Left kidney (tissue), 2 donors: ENCODE results near the gene EPAS1. TPM values are rescaled to one million over a fixed set of nuclear protein-coding genes. Genes with fewer than 3 reads are reported as not detected.

ENCODE experiments used
- DNase-seq: peaks from one replicate; pipeline ENCODE4 v3.0.0-alpha.2; 2013
- polyA plus RNA-seq: library from polyadenylated mRNA; unstranded; fragments of 120-200 nt; gene quantifications from one replicate; pipeline ENCODE4 v1.2.1, GENCODE V29; 2013; ENCODE audit not compliant: insufficient read length

The EPAS1 gene
- polyA plus RNA-seq, 1 donor = 40.7 TPM

GRCh38 chr2:46339676-46340459, 42.7 kb downstream of the EPAS1 start:
- no peak for DNase-seq

GRCh38 chr2:46340740-46341420, 43.7 kb downstream of the EPAS1 start:
- DNase-seq = no peak

GRCh38 chr2:46342566-46343315, 45.5 kb downstream of the EPAS1 start:
- no peak for DNase-seq

GRCh38 chr2:46344706-46345105, 47.5 kb downstream of the EPAS1 start:
- no peak for DNase-seq

- DNase-seq = no peak
Measured at GRCh38 chr2:46345775-46346174, 48.6 kb downstream of the EPAS1 start.

- no peak for DNase-seq
Measured at GRCh38 chr2:46346719-46347118, 49.5 kb downstream of the EPAS1 start.

GRCh38 chr2:46347648-46348280, 50.6 kb downstream of the EPAS1 start:
- DNase-seq = no peak

GRCh38 chr2:46349115-46349547, 51.9 kb downstream of the EPAS1 start:
- DNase-seq = no peak

- DNase-seq = no peak
Measured at GRCh38 chr2:46350029-46350689, 53.0 kb downstream of the EPAS1 start.

- no peak for DNase-seq
Measured at GRCh38 chr2:46351098-46351749, 54.0 kb downstream of the EPAS1 start.

GRCh38 chr2:46351750-46352138, 54.5 kb downstream of the EPAS1 start:
- DNase-seq = no peak

GRCh38 chr2:46352621-46353020, 55.4 kb downstream of the EPAS1 start:
- no peak for DNase-seq

- DNase-seq = no peak
Measured at GRCh38 chr2:46353509-46353908, 56.3 kb downstream of the EPAS1 start.

- DNase-seq = no peak
Measured at GRCh38 chr2:46355756-46356155, 58.5 kb downstream of the EPAS1 start.

GRCh38 chr2:46356991-46357390, 59.8 kb downstream of the EPAS1 start:
- DNase-seq = no peak

GRCh38 chr2:46358713-46359112, 61.5 kb downstream of the EPAS1 start:
- DNase-seq = no peak

- DNase-seq = no peak
Measured at GRCh38 chr2:46360303-46360702, 63.1 kb downstream of the EPAS1 start.

- no peak for DNase-seq
Measured at GRCh38 chr2:46361920-46362666, 64.9 kb downstream of the EPAS1 start.

- no peak for DNase-seq
Measured at GRCh38 chr2:46362667-46363012, 65.4 kb downstream of the EPAS1 start.

- DNase-seq = no peak
Measured at GRCh38 chr2:46363535-46364170, 66.4 kb downstream of the EPAS1 start.
